GOT3 (cell line): ENCODE results near the gene COL6A2.
A peak's percentile ranks its signal among the peaks of the same experiment; 100 is the strongest.
"Not testable (repeated sequence)": the region's sequence is repeated elsewhere in the genome, so short reads cannot be mapped to it uniquely, and the experiment has no call there.

Source experiments
- DNase-seq: peaks from one replicate; lab custom pipeline; 2025; ENCODE audit warnings: mixed read lengths; lab: John Stamatoyannopoulos, UW

The COL6A2 gene

DNA sequence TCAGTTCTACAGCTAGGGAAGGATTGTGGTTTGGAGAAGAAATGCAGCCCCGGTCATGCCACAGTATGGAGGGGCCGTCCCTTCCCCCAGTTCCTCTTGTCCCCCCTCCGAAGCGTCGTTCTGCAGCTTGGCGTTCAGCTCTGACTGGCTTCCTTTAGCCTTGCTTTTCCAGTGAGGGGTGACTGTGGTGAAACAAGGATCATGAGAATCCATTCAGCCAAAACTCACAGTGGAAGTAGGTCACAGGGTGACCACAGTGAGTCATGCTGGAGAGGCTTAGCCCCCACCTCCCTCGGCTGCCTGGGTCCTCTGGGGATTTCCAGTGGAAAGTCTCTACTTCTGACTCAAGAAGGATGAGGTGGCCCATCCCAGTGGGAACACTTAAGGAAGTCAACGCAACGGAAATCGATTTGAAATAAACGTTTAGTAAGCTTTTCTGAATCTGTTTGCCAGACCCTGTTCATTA is 37.3 kb upstream of the COL6A2 start:
- peak; percentile 84 for DNase-seq

GRCh38 chr21:46061063-46061462 is 36.8 kb upstream of the COL6A2 start:
- DNase-seq: no peak

DNA sequence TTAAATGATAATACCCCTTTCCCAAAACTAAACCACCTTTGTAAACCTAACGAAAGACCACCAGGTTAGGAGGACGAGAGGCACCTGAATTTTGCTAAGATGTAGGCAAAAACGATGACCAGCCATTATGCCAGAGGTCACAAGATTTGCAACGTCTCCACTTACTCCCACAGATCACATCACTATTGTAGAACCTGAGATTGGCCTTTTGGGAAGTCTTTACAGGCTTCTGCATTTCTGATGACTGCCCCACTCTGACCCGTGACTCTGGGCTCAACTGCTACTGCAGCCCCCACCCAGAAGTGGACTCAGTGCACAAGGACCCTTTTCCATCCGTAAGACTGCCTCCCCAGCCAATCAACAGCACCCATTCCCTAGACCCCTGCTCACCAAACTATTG is 36.4 kb upstream of the COL6A2 start:
- DNase-seq: no peak

- no peak for DNase-seq
These were observed 36.0 kb upstream of the COL6A2 start for GRCh38 chr21:46061950-46062349.

DNA sequence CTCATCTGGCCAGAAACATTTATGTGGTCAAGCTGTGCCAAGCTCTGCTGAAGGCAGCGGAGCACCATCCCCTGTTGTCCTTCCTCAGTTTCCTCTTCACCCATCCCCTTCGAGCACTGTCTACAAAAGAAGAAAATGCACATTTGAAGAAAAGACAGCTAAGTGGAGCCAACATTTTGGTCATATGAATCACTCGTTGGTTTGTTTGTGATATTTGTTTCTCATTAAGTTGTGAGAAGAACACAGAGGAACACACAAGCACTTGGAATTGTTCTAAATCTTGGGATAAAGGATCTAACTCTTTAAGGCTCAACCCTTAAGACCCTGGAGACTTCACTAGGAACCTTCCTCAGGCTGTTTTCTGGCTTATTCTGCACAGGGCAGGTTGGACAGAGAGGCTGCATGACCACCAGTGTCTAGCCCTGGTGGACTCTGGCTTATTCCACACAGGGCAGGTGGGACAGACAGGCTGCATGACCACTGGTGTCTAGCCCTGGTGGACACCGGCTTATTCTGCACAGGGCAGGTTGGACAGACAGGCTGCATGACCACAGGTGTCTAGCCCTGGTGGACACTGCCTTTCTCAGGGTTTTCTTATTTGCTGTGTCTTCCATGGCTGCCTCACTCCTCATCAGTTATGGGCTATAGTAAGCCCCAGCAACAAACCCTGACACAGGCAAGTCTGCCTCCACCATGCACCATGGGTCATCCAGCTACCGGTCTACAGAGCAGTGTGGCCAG is 35.3 kb upstream of the COL6A2 start:
- DNase-seq: no peak

- no peak for DNase-seq
These were observed 34.7 kb upstream of the COL6A2 start for GRCh38 chr21:46063227-46063626.

DNA sequence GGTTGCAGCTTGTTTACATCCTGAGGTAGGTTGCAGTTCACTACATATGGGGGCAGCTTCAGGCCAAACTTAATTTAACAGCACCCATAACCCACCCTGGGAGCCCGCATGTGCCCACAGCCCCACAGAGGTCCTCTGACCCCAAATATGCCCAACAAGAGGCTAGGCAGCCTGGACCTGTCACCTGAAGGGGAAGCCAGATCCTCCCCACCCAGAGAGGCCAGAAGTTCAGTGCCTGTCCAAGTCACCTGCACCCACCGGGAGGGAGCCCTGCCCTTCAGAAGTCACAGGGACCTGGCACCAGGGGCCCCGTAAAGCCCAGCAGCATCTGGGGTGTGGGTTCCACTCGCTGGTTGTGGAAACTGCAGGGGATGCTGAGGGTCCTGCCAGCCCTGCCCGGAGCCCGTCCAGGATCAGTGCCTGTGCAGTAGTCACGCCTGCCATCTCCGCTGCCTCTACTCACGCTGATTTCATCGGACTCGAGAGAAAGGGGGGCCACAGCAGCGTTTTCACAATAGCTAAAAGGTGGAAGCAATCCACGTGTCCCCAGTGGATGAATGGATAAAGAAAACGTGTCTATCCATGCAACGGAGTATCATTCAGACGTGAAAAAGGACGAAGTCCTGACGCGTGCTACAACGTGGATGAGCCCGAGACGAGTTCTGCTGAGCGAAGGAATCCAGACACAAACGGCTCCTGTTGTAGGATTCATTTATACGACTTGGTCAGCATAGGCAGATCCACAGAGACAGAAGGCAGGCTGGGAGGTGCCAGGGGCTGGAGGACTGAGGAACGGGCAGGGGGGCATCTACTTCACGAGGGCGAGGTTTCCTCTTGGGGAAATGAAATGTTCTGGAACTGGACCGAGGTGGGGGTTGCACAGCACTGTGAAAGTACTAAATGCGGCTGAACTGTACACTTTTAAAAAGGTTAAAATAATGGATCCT is 33.9 kb upstream of the COL6A2 start:
- no peak for DNase-seq

- no peak for DNase-seq
These were observed 33.1 kb upstream of the COL6A2 start for GRCh38 chr21:46064870-46065214.

DNA sequence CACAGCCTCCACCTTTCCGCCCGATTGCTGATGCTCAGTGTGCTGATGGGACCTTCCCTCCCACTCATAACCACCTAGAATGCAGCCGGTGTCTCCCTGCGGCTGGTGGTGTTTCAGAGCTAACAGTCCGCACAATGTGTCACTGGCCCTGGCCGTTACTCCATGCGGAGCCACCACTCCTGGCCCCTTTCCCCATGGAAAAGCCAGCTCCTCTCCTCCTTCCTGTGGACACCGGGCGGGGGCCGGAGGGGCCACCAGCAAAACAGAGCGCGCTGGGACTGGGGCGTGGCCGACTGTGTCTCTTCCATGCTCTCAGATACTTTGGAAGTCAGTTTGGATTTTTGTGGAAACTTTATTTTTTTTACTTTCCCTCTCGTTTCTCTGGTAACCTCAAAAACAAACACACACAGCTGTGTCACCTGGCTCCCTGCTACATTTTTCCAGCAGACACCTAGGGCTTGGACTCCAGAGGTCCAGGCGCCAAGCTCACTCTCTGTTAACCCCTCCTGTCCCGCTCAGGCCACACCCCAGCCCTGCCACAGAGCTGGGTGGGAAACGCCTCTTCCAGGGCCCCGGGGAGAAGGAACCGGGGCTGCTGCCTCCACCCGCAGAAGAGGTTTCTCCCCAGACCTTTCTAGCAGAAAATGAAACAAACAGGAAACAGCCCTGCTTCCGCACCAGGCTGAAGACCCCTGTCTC is 32.5 kb upstream of the COL6A2 start:
- no peak for DNase-seq

DNA sequence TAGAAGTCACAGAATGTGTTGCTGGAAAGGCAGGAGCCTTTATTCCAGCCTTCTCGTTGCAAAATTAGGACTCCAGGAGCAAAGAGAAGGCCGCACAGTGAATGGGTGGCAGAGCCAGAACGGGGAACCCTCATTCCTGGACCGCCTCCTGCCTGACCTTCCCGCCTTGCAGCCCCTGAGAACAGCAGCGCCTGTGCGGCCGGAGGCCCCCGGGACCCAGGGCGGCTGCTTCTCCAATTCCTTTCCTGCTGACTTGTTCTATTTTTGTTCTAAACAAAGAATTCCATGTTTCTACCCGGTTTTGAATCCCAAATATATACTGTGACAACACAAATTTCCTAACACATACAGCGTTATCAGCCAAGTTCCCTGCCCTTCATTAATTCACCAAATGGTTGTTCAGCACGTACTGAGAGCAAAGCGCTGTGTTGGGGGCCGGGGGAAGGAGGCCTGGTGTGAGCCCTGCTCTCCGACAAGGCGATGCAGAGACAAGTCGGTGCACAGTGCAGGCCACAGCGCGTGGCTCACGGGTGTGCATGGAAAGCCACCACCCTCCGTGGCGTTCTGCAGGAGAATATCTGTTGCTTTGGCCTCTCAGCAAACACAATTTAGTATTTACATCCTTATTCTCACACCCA is 31.9 kb upstream of the COL6A2 start:
- no peak for DNase-seq

DNA sequence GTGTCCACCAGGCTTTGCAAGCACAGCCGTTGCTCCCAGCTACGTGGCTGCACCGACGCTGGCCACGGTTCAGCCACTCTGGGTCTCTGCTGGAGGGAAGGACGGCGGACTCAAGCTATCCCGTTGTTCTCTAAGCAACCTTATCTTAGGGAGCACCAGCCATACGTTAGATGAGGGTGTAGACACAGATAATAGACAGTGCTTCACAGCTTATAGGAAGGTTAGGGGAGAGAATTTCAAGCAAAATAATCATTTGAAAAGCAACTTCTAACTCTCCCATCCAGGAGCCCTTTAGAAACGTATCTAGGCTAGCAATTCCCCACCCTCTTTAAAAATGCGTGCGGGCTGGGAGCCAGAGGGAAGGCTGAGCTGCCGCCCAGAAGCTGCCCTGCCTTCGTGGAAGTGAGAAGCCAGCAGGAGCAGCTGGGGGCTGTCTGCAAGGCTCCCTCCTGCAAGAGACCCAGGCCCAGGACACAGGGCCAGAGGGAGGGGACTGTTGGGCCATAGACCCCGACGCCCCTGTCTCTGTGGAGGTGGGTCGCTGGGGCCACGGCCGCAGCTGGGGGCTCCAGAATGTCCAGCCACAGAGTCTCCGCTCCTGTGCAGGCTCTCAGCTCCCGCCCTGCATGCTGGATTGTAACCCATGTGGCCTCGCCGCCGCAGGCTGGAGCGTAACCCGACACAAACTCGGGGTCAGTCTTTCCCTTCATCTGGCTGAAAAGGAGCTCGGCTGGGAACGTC is 31.2 kb upstream of the COL6A2 start:
- DNase-seq: no peak

GRCh38 chr21:46067505-46068201 is 30.3 kb upstream of the COL6A2 start:
- no peak for DNase-seq

DNA sequence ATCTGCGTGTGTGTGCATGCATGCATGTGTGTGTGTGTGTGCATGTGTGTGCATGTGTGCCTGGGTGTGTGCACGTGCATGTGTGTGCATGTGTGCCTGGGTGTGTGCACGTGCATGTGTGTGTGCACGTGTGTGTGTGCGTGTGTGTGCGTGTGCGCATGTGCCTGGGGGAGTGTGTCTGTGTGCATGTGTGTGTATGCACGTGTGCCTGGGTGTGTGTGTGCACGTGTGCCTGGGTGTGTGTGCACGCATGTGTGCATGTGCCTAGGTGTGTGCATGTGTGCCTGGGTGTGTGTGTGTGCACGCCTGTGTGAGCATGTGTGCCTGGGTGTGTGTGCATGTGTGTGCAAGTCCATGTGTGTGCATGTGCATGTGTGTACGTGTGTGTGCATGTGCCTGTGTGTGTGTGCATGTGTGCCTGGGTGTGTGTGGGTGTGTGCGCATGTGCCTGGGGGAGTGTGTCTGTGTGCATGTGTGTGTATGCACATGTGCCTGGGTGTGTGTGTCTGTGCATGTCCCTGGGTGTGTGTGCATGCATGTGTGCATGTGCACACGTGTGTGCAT is 29.3 kb upstream of the COL6A2 start:
- no peak for DNase-seq

DNA sequence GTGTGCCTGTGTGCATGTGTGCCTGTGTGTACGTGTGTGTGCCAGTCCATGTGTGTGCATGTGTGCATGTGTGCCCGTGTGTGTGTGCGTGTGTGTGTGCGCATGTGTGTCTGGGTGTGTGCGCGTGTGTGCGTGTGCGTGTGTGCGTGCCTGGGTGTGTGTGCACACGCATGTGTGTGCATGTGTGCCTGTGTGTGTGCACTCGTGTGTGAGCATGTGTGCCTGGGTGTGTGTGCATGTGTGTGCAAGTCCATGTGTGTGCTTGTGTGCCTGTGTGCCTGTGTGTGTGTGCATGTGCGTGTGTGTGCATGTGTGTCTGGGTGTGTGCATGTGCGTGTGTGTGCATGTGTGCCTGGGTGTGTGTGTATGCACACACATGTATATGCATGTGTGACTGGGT is 28.7 kb upstream of the COL6A2 start:
- DNase-seq: no peak

DNA sequence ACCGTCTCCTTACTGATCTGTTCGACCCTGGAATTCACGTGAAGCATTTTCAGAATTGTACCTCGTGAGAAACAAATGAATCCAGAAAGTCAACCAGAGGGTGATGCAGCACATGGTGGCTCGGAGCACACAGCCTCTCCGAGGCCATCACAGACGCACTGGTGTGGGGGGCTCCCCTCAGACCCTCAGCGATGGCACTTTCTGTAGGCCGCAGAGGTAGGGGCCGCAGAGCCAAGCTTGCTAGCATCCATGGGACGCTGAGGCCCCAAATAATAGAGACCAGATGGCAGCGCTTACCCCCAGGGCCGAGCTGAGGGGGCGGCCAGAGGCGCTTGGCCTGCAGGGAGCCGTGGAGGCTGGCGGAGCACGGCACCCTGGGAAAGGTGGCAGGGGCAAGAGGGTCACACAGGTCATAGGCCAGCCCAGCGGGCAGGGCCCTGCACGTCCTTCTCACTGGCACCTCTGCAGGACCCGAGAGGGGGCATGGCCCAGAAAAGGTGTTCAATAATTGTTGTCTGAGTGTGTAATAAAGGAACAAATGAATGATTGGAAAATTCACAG is 28.1 kb upstream of the COL6A2 start:
- DNase-seq: no peak

DNA sequence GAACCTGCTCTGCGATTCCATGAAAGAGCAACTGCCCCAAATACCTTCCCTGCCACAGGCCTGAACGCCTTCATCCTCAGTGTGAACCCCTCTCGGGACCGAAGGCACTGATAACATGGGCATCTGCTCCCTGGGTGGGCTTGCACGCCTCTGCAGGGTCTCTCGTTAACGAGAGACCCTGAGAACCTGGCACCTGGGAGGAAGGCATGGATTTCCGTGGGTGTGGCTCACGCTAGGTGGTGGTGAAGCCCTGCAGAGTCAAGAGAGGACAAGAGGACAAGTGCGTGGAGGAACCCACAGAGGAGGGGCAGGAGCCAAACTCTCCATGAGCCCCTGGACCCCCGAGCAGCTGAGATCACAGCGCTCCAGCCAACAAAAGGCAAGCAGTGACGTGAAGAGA is 26.8 kb upstream of the COL6A2 start:
- DNase-seq: no peak

GRCh38 chr21:46076724-46077123 is 21.2 kb upstream of the COL6A2 start:
- DNase-seq: not testable (repeated sequence)

- no peak for DNase-seq
These were observed 20.2 kb upstream of the COL6A2 start for GRCh38 chr21:46077674-46078101.

DNA sequence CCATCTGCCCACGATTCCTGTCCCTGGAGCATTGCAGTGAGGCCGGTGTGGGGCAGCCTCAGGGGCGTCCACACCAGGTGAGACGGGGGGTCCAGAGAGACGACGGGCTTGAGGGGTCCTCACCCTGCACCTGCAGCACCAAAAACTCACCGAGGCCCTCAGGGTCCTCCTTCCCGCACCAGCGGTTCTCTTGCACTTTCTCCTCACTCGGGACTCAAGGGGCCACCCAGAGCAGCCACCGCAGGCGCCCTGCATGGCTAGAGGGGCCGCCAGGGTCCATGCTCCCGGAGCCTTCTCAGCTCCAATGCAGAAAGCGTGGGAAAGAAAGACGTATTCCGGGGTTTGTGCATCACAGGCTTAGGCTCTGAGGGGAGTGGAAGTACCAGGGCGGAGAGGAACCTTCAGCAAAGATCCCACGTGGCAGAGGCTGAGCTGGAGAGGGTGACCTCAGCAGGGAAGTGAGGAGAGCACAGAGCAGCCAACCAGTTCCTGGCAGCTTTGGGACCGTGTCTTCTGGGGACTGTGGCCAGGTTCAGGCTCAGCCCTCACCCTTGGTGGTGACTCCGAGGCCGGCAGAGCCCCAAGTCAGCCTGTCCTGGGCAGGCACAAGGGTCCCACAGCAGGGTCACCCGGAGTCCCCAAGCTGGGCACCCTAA is 19.5 kb upstream of the COL6A2 start:
- no peak for DNase-seq

GRCh38 chr21:46078978-46079351 is 18.9 kb upstream of the COL6A2 start:
- DNase-seq: no peak
